GM19238 (cell line): ENCODE results near the gene MREG.
"Not testable (repeated sequence)": the region's sequence is repeated elsewhere in the genome, so short reads cannot be mapped to it uniquely, and the experiment has no call there.

Experiments used
- DNase-seq: peaks from one replicate; pipeline ENCODE4 v3.0.0; 2011; ENCODE audit warnings: low spot score; ENCODE audit not compliant: insufficient read length

Gene MREG

DNA sequence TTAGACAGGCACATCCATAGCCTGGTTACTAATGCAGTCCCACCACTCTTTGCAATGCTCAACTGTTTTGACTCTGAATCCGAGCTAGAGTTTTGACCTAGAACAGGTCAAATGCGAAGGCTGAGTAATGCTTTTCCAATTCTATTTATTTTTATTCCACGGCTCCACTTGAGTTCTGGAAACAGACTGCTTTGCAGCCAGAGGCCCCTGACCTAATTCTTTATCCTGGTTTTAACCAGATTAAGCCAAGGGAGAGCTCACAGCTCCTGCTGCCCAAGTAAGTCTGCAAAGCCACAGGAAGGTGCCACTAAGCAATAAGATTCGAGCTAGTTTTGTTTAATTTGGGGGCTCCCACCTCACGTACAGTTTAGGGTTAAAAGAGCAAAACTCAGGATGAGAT, 51.4 kb downstream of the MREG start:
- no peak for DNase-seq

DNA sequence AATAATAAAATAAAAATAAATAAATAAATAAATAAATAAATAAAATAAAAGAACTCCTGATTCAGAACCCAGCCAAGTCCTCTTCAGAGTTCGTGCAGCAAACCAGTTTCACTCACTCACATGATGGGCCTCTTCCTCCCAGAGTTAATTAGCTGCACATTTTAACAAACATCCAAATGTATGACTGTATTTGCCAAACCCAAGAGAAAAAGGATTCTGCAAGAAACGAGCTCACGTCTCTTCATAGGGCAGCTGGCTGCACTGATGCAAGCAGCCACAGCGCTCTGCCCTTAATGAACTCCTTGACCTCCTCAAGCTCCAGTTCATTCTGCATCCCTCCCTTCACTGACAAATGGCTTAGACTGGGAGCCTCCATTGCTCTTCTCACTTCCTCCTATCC, 55.1 kb downstream of the MREG start:
- no peak for DNase-seq

DNA sequence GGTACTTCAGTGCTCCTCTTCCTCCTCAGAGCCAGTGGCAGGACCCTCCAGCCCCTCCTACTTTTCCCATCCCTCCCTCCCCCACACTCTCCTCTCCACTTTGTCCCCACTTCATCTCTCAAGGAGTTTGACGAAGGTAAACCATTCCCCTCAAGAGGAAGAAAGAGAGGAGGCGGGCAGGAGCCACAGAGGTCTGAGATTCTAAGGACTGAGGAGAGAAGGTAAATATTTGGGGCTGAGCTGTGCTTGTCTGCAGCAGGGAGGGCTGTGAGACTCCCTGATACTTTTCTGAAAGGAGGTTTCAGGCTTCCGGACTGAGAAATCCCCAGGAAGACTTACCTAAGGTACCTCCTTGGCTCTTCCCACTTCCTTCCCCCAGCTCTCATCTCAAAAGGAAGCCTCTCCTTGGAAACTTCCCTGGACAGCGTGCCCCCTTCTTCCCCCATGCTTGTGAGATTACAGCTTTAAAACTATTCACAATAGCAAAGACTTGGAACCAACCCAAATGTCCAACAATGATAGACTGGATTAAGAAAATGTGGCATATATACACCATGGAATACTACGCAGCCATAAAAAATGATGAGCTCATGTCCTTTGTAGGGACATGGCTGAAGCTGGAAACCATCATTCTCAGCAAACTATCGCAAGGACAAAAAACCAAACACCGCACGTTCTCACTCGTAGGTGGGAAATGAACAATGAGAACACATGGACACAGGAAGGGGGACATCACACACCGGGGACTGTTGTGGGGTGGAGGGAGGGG, 55.8 kb downstream of the MREG start:
- DNase-seq: not testable (repeated sequence)

DNA sequence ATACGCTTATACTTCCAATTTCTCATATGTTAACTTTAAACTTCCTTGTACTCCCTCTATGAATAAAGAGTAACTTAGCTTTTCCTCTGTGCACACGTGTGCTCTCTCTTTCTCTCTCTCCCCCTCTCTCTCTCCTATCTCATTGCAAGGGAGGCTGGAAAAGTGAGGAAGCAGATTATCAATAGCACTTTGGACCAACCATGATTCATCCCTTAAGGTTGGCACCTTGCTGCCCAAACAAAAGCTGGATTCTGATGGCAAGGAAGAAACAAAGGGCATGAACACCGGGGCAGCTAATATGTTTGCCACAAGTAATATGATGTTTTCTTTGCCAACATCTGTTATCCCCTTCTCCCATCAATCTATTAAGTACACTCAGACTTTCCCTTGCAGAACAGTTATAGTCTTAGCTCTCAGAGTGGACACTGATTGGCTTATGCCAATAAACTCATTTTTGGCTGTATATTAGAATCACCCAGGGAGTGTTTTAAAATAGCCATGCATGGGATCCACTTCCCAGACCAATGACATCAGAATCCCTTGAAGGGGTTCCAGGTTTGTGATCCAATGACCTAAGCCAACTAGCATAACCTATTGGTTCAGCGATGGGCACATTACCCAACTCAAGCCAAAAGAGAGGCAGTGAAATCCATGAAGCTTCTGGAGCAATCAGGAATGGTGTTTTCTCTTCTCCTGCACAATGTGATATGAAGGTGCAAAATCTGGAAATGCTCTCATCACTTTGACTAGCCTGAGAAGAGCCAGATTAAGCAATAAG, 60.3 kb downstream of the MREG start:
- DNase-seq: no peak

DNA sequence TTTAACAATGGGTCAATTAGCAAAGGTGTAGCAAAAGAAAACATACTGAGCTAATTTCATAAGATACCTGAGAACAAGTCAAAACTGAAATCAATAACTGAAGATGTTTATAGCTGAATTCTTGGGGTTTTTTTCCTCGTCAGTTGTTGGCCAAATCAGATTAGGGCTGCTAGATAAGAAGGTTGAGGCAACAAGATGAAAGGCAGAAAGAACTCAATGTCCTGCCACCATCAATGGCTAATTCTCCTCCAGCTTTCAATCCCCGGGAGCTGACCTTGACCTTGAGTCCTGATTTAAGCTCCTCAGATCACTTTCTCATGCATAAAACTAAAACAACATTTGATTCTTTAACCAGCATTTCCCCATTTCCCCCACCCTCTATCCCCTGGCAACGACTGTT, 61.8 kb downstream of the MREG start:
- no peak for DNase-seq

DNA sequence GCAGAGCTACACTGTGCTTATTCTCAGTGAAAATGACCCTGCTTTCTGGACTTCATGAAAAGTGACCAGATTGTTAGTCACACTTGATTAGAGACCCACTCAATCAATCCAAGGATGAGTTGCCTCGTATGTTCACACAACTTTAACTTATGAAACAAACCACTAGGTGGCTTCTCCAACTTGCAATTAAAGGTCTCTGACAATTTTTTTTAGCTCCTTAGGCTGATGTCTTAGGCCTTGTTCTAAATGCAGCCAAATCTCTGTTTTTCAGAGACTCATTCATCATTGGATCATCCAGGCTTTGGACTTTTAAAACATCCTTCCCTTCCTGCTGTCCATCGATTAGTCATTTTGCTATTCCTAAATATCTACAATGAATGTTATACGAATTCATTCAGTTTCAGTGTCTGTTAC, 63.4 kb downstream of the MREG start:
- no peak for DNase-seq

DNA sequence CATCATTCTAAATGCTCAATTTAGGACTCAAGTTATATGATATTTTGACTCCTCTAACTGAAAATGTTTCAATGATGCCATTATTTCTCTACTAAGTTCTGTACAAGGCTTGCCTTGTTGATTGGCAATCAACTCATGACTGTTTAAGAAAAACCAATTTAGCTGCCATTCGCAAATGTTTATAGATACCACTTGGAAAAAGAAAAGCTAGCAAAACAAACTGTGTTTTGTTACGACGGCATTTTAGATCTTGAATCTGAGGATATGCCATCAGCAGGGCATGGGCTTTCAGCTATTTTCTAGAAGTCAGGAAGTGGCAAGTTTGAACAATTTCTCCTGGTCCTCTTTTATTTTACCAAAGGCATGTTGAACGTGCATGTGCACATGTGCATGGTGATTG, 65.3 kb downstream of the MREG start:
- no peak for DNase-seq

DNA sequence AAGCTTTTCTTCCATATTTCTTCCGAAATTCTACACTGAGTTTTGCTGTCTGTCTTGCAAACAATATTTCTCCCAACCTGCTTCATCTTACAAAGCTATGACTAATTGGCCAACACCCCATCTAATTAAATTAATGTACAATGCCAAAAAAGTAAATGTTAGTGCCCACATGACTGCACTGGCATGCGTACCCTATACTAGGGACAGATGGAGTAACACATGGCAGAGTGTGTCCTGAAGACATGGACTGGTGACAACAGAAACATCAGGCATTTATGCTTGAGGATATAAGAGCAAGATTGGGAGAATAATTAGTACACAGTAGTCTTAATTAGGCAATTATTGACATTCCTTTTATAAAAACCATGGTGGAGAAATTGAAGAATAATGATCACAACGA, 66.8 kb downstream of the MREG start:
- DNase-seq: no peak

DNA sequence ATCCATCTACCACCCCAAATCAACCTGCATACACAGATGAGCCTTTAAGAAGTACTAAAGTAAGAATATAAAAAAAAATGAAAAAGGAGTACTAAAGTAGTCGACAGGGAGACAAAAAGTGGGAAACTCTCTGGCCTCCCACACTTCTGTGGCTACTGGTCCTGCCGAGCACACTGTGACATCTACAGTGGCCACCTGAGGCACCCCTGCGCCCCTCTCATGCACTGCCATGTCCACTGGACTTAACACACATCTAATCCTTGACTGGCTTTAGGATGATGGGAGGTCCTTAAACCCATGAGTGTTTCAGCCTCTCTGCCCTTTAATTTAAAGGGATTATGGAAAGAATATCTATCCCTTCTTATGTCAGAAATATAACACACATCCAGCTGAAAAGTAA, 71.2 kb downstream of the MREG start:
- no peak for DNase-seq

DNA sequence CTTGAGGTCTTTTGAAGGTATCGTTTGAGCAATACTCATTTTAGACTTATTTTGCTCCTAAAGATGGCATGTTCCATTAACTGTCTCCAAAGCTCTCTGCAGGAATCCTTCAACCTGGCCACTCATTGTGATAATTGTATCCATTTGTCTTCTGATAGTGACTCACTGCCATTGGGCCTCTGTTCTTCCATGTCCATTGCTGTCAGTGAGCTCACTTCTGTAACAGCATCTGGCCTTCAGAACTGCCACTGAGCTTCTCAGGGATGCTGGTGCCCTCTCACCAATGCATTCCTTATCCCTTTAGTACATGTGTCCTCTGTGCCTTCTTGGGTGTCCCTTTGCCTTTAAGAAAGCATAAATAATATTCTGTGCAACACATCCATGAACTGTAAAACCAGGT, 71.6 kb downstream of the MREG start:
- no peak for DNase-seq

DNA sequence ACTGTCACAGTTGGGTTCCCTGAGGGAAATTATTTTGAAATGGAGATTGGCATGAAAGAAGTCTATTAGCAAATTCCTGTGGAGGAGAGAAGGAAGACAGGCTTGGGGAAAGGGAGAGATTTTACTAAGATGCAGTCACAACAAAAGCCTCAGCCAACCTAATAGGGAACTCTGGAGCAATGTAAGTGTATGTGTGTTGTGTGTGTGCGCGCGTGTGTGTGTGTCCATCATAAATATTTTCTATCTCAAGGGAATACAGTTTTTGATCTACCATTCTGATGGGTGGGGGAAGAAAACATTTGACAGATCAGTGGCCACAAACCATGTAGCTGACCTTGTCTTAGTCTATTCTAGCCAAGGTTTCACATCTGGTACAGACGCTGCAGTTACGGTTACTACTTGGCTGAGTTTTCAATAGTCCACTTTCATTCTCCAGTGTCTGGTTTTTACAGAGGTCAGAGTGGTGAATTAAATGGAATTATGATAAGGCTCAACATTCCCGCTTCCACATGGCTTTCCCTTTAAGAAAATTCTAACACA, 72.6 kb downstream of the MREG start:
- no peak for DNase-seq

DNA sequence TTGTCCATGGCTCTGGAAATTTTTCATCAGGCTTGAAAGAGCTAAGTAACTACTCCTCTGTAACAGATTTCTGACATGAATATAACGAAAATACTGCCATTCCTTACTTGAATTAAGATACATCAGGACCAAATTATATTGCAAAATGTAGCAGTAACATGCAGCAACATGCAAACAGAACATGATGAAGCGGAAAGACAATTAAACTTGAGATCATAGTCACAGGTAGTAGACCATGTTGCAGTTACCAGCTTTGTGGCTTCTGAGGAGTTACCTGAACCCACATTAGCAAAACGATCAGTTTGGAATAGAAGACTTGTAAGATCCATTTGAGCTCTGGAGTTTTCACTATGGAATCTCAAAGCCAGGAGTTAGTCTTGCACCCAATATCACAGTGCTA, 76.2 kb downstream of the MREG start:
- DNase-seq: no peak

DNA sequence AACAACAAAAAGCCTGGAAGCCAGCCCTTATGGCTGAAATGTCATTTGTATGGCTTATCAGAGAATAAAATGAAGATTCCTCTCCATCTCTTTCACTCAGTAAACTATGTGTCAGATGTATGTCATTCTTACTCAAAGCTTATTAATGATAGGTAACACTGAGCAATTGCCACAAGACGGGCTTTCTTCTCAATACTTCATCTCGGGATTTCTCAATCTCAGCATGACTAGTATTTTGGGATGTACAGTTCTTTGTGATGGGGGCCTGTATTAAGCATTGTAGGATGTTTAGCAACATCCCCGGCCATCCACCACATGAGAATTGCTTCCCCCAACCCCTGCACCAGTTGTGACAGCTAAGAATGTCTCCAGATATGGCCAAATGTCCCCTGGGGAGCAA, 80.2 kb downstream of the MREG start:
- no peak for DNase-seq

DNA sequence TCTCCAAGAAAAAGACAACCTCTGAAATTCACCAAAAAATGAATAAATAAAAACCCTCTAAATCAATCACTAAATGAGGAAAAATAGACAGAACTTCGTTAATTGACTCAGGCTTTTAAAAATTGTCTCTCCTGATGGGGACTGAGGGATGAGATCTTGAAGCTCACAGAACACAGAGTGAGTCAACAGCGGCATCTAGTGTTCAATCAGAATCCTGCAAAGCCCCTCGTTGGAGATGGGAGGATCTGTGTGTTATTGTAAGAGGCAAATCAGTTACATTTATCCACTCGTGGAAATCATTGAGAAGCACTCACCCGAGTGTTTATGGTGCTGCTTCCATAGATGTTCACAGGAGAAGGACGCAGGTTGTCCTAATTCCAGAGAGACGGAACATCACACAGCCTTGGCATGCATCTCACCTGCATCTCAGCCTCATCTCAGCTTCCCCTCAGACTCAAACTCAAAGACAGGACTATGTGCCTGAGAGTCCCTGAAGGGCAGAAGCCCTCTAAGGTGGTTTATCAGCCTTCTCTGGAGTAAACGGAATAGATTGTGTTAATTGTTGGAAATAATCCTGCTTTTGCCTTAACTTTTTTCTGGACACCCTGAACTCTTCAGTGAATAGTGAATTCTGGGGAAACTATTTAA, 82.0 kb downstream of the MREG start:
- DNase-seq: peak; percentile 14

DNA sequence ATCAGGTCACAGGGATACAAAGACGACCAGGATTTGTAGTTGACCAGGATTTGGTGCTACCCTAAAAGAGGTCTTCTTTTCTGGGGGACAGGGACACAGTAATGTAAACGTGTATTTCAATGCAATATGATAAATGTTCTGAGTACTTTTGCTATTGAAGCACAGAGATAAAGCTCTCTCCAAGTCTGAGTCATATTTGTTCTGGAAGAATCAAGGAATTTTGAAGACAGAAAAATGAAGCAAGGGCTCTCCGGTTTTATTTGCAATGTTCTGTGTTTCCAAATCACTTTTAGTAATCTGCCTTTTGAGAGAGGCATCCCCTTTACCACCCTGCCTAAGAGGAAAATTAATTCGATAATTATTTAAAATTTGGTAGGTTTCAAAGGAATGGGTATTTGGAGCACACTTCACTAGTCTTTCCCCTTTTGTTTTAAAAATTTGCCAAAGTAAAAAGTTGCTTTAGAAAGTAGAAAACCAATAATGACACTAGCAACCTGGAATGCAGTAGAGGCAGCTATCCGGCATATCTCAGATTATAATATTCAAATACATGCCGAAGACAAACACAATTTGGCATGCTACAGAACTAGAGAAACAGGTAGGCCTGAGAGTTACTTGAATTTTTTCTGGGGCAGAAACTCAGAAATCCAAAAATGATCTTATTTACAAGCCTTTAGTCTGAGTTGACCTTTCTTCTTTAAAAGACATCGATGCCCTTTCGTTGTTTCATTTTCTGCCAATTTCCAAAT, 82.7 kb downstream of the MREG start:
- no peak for DNase-seq

DNA sequence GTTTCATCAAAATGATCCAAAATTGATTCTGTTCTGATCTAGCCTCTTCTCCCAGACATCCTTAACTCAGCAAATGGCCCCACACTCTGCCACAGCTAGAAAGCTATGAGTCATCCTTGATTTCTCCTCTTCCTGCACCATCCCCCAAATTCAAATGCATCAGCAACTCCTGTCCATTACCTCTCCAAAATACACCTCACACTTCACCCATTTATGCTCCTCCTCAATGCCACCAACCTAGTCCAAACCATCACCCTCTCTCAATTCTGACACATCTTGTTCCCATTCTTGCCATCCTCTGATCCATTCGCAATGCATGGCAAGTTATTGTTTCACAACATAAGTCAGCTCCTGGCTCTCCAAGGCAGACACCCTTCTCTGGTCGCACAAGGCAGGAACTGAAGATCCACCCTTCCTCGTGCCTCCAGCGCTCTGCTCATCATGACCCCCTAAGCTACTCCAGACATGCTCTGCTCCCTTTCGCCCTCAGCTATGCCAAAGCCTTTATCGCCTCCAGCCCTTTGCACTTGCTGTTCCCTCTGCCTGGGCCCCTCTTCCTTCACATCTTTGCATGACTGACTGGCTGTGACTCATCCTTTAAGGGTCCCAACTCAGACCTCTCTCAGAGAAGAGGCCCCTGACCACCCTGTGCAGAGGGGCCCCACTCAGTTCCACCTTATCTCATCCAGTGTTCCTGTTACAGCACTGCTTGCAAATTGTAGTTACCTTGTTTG, 83.6 kb downstream of the MREG start:
- no peak for DNase-seq

DNA sequence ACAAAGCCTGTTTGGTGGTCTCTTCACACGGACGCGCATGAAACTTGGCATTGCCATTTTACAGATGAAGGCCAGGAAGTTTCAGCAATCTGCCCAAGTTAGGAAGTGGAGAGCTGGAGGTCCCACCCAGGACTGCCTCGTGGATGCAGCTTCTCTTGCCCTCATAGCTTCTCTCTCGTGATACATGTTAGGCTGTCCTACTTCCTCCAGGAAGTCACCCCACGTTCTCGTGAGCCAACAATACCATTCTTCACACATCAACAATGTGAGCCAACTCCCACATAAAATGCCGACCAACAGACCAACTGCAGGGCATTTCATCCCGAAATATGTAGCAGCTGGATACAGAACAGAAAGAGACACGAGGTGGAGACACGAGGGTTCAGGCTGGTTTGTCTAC, 85.3 kb downstream of the MREG start:
- DNase-seq: no peak

DNA sequence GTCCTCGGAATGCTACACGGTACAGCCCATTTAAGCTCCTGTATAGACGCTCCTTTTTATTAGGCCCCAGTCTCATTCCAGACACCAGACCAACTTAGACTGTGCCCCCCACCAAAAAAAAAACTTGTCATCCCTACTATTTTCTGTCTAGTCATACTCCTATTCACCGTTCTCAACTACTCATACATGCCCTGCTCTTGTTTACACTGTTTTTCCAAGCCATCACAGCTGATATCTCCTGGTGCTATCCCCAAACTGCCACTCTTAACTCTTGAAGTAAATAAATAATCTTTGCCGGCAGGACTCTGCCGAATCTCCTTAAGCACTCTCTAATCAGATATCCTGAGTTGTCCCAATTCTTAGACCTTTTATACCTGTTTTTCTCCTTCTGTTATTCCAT, 86.4 kb downstream of the MREG start:
- not testable (repeated sequence) for DNase-seq

DNA sequence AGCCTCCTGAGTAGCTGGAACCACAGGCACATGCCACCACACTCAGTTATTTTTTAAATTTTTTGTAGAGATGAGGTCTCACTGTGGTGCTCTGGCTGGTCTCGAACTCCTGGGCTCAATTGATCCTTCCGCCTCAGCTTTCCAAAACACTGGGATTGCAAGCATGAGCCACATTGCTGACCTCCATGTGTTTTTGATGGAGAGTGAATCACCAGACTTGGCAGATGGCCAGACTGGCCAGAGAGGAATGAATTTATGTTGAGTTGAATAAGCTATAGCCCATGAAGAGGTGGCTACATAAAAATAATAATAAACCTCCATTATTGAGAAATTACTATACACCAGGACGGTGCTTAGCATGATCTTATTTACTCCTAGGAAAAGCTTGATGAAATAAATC, 91.5 kb downstream of the MREG start:
- DNase-seq: no peak

DNA sequence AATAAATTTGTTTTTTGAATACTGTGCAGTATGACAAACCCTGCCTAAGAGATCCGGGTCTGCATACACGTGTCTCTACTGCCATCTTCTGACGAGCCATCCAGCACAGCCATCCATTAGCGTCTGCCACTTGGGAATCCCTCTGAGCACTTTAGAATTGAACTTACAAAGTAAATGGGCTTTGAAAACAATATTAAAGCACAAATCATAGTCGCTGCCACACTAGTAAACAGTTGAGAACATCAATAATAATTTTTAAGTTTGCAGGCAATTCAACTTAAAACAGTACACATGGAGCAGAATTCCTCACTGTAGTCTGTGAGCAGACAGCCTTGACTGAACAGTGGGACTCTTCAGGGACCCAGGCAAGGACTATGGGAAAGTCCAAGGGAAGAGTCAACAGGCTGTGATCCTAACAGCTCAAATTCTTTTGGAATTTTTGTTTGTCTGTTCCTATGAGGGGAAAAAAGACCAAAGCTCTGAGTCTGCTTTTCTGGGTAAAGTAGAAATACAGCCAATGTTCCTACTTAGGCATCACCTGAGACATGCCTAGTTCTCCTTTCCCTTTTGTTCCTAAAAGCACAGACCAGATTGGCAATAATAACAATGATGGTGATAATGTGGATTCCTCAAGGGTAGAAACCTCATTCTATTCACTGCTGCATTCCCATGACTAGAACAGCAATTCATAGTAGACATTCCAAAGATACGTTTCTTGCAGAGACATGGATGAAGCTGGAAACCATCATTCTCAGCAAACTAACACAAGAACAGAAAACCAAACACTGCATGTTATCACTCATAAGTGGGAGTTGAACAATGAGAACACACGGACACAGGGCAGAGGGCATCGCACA, 92.9 kb downstream of the MREG start:
- DNase-seq: peak; percentile 29
